Measurements from ENCODE around the gene PDCD2L.
A peak's percentile ranks its signal among the peaks of the same experiment; 100 is the strongest.
"Not testable (repeated sequence)": the region's sequence is repeated elsewhere in the genome, so short reads cannot be mapped to it uniquely, and the experiment has no call there.

The PDCD2L gene

GRCh38 chr19:34391813-34392212 lies 12.4 kb upstream of the PDCD2L start:
- no peak for TF ChIP-seq CTCF (conservative IDR thresholded peaks at IDR 0.05)

GRCh38 chr19:34393031-34393430 lies 11.2 kb upstream of the PDCD2L start:
- no peak for TF ChIP-seq CTCF (conservative IDR thresholded peaks at IDR 0.05)
- no peak overlapping the region for H3K27ac ChIP-seq

More at GRCh38 chr19:34391813-34392212, 12.4 kb upstream of the PDCD2L start:
- H3K27ac ChIP-seq, result no peak overlapping the region

GRCh38 chr19:34393629-34394028 lies 10.6 kb upstream of the PDCD2L start:
- TF ChIP-seq CTCF (conservative IDR thresholded peaks at IDR 0.05), result no peak
- H3K27ac ChIP-seq, result no peak overlapping the region

- TF ChIP-seq CTCF (conservative IDR thresholded peaks at IDR 0.05), result no peak
- no peak overlapping the region for H3K27ac ChIP-seq
Observed at GRCh38 chr19:34397853-34398252, 6.3 kb upstream of the PDCD2L start.

- TF ChIP-seq CTCF (conservative IDR thresholded peaks at IDR 0.05), result no peak
- H3K27ac ChIP-seq, result 0 out of 2 replicates have a peak overlapping the region, but pooled peaks have one; percentile 20
Observed at GRCh38 chr19:34399886-34400285, 4.3 kb upstream of the PDCD2L start.

GRCh38 chr19:34400844-34401243 lies 3.4 kb upstream of the PDCD2L start:
- H3K27ac ChIP-seq, result not testable (repeated sequence)

- H3K27ac ChIP-seq, result peak overlapping the region; percentile 44
Observed at GRCh38 chr19:34402074-34402600, 2.1 kb upstream of the PDCD2L start.

More at GRCh38 chr19:34402074-34402600, 2.1 kb upstream of the PDCD2L start:
- TF ChIP-seq CTCF (conservative IDR thresholded peaks at IDR 0.05), result no peak
